ENCODE results near the gene SEMA3F. TPM values are rescaled to one million over a fixed set of nuclear protein-coding genes. Genes with fewer than 3 reads are reported as not detected.
A peak's percentile ranks its signal among the peaks of the same experiment; 100 is the strongest.

SEMA3F gene
- total and polyA plus RNA-seq, 3 experiments from 2014 or later, result not detected

- H3K27me3 ChIP-seq (ENCODE audit: insufficient read depth, low read length, poor library complexity, severe bottlenecking), result no peaks in the 10 kb centered on the region
- no peaks in the 10 kb centered on the region for H3K9me3 ChIP-seq (ENCODE audit: low read length)
- H3K4me3 Mint-ChIP-seq, result no peak overlapping the region
- ChIA-PET POLR2A (no interaction called here), CTCF (interaction anchor here (1.3 to 1.4 kb wide), 2 partner anchors 65 to 95 kb away, joined by 3 to 4 read pairs; no protein-coding TSS in a partner anchor)
- H3K36me3 ChIP-seq (ENCODE audit: insufficient read depth, low read length), result no peaks in the 10 kb centered on the region
- H3K36me3 Mint-ChIP-seq, result no peaks in the 10 kb centered on the region
- H3K4me1 ChIP-seq (ENCODE audit: insufficient read depth, low read length), result no peaks in the 10 kb centered on the region
- peak overlapping the region in 1 of 8 donors; percentile 74 for H3K27ac Mint-ChIP-seq
- no peak overlapping the region for H3K27ac ChIP-seq (ENCODE audit: low read depth, low read length)
- H3K4me3 ChIP-seq (ENCODE audit: low read length), result no peak overlapping the region
- peaks cover 3 to 5% of the 10 kb centered on the region in 2 donors for H3K27me3 Mint-ChIP-seq
- no peak for DNase-seq
- no peaks in the 10 kb centered on the region for H3K4me1 Mint-ChIP-seq
- H3K9me3 Mint-ChIP-seq, result no peaks in the 10 kb centered on the region
These were observed 26.9 kb downstream of the SEMA3F start for GRCh38 chr3:50181985-50182384.

GRCh38 chr3:50182533-50183099, 27.5 kb downstream of the SEMA3F start:
- H3K9me3 ChIP-seq (ENCODE audit: low read length), result no peaks in the 10 kb centered on the region
- H3K27ac ChIP-seq (ENCODE audit: low read depth, low read length), result no peak overlapping the region
- Mint-ChIP-seq H3K27me3 (peaks cover 3 to 5% of the 10 kb centered on the region in 2 donors), H3K9me3 (no peaks in the 10 kb centered on the region), H3K27ac (no peak overlapping the region), H3K36me3 (no peaks in the 10 kb centered on the region), H3K4me1 (no peaks in the 10 kb centered on the region), H3K4me3 (no peak overlapping the region)
- no peak overlapping the region for H3K4me3 ChIP-seq (ENCODE audit: low read length)
- ChIA-PET POLR2A (no interaction called here), CTCF (interaction anchor here (1.5 kb wide), 1 partner anchor 10 kb away, joined by 7 read pairs; no protein-coding TSS in a partner anchor)
- H3K27me3 ChIP-seq (ENCODE audit: insufficient read depth, low read length, poor library complexity, severe bottlenecking), result no peaks in the 10 kb centered on the region
- DNase-seq, result no peak
- H3K36me3 ChIP-seq (ENCODE audit: insufficient read depth, low read length), result no peaks in the 10 kb centered on the region
- no peaks in the 10 kb centered on the region for H3K4me1 ChIP-seq (ENCODE audit: insufficient read depth, low read length)

GRCh38 chr3:50183755-50184154, 28.6 kb downstream of the SEMA3F start:
- H3K36me3 ChIP-seq (ENCODE audit: insufficient read depth, low read length), result no peaks in the 10 kb centered on the region
- Mint-ChIP-seq H3K27ac (peak overlapping the region in 1 of 8 donors; percentile 81), H3K36me3 (no peaks in the 10 kb centered on the region), H3K9me3 (no peaks in the 10 kb centered on the region), H3K4me3 (no peak overlapping the region), H3K4me1 (no peaks in the 10 kb centered on the region), H3K27me3 (peaks cover 3 to 5% of the 10 kb centered on the region in 2 donors)
- H3K27me3 ChIP-seq (ENCODE audit: insufficient read depth, low read length, poor library complexity, severe bottlenecking), result no peaks in the 10 kb centered on the region
- no peak for DNase-seq
- H3K4me1 ChIP-seq (ENCODE audit: insufficient read depth, low read length), result no peaks in the 10 kb centered on the region
- ChIA-PET POLR2A (no interaction called here), CTCF (interaction anchor here (0.7 to 1.5 kb wide), 2 partner anchors 9 to 18 kb away, joined by 3 to 7 read pairs; no protein-coding TSS in a partner anchor)
- H3K4me3 ChIP-seq (ENCODE audit: low read length), result no peak overlapping the region
- H3K9me3 ChIP-seq (ENCODE audit: low read length), result no peaks in the 10 kb centered on the region
- no peak overlapping the region for H3K27ac ChIP-seq (ENCODE audit: low read depth, low read length)

- Histone ChIP-seq H3K27me3 (ENCODE audit: insufficient read depth, low read length, poor library complexity, severe bottlenecking) (no peaks in the 10 kb centered on the region), H3K27ac (ENCODE audit: low read depth, low read length) (no peak overlapping the region), H3K36me3 (ENCODE audit: insufficient read depth, low read length) (no peaks in the 10 kb centered on the region), H3K9me3 (ENCODE audit: low read length) (no peaks in the 10 kb centered on the region), H3K4me1 (ENCODE audit: insufficient read depth, low read length) (no peaks in the 10 kb centered on the region), H3K4me3 (ENCODE audit: low read length) (no peak overlapping the region)
- no peaks in the 10 kb centered on the region for H3K4me1 Mint-ChIP-seq
- H3K4me3 Mint-ChIP-seq, result no peak overlapping the region
- no peak overlapping the region for H3K27ac Mint-ChIP-seq
- DNase-seq, result peak in 1 of 5 donors; percentile 37
- H3K9me3 Mint-ChIP-seq, result no peaks in the 10 kb centered on the region
- no peaks in the 10 kb centered on the region for H3K36me3 Mint-ChIP-seq
- peaks cover 3 to 5% of the 10 kb centered on the region in 2 donors for H3K27me3 Mint-ChIP-seq
- CTCF ChIA-PET, result interaction anchor here (1.3 to 2.1 kb wide), 3 partner anchors 9 to 55 kb away, joined by 3 to 10 read pairs (median 7); no protein-coding TSS in a partner anchor
- POLR2A ChIA-PET, result no interaction called here
These were observed 29.3 kb downstream of the SEMA3F start for GRCh38 chr3:50184242-50184978.

GRCh38 chr3:50185230-50185629, 30.1 kb downstream of the SEMA3F start:
- Histone ChIP-seq H3K4me1 (ENCODE audit: insufficient read depth, low read length) (no peaks in the 10 kb centered on the region), H3K4me3 (ENCODE audit: low read length) (no peak overlapping the region), H3K9me3 (ENCODE audit: low read length) (no peaks in the 10 kb centered on the region), H3K27me3 (ENCODE audit: insufficient read depth, low read length, poor library complexity, severe bottlenecking) (no peaks in the 10 kb centered on the region), H3K27ac (ENCODE audit: low read depth, low read length) (no peak overlapping the region), H3K36me3 (ENCODE audit: insufficient read depth, low read length) (no peaks in the 10 kb centered on the region)
- DNase-seq, result no peak
- H3K27ac Mint-ChIP-seq, result no peak overlapping the region
- H3K36me3 Mint-ChIP-seq, result no peaks in the 10 kb centered on the region
- CTCF ChIA-PET, result interaction anchor here (1.3 to 2.1 kb wide), 2 partner anchors 9 to 56 kb away, joined by 3 to 10 read pairs; no protein-coding TSS in a partner anchor
- no peaks in the 10 kb centered on the region for H3K4me1 Mint-ChIP-seq
- POLR2A ChIA-PET, result no interaction called here
- no peaks in the 10 kb centered on the region for H3K9me3 Mint-ChIP-seq
- H3K27me3 Mint-ChIP-seq, result peaks cover 3 to 5% of the 10 kb centered on the region in 2 donors
- H3K4me3 Mint-ChIP-seq, result no peak overlapping the region

GRCh38 chr3:50186096-50186495, 31.0 kb downstream of the SEMA3F start:
- no peaks in the 10 kb centered on the region for H3K9me3 ChIP-seq (ENCODE audit: low read length)
- no peak overlapping the region for H3K27ac Mint-ChIP-seq
- H3K27me3 ChIP-seq (ENCODE audit: insufficient read depth, low read length, poor library complexity, severe bottlenecking), result no peaks in the 10 kb centered on the region
- H3K4me3 ChIP-seq (ENCODE audit: low read length), result no peak overlapping the region
- H3K4me1 ChIP-seq (ENCODE audit: insufficient read depth, low read length), result no peaks in the 10 kb centered on the region
- H3K9me3 Mint-ChIP-seq, result no peaks in the 10 kb centered on the region
- H3K36me3 Mint-ChIP-seq, result no peaks in the 10 kb centered on the region
- no peak overlapping the region for H3K27ac ChIP-seq (ENCODE audit: low read depth, low read length)
- DNase-seq, result no peak
- no peak overlapping the region for H3K4me3 Mint-ChIP-seq
- peaks cover 3 to 5% of the 10 kb centered on the region in 2 donors for H3K27me3 Mint-ChIP-seq
- POLR2A ChIA-PET, result no interaction called here
- no peaks in the 10 kb centered on the region for H3K4me1 Mint-ChIP-seq
- H3K36me3 ChIP-seq (ENCODE audit: insufficient read depth, low read length), result no peaks in the 10 kb centered on the region
- CTCF ChIA-PET, result interaction anchor here (2.1 kb wide), 1 partner anchor 8 kb away, joined by 10 read pairs; no protein-coding TSS in a partner anchor

GRCh38 chr3:50187750-50188149, 32.6 kb downstream of the SEMA3F start:
- H3K27ac ChIP-seq (ENCODE audit: low read depth, low read length), result no peak overlapping the region
- H3K36me3 ChIP-seq (ENCODE audit: insufficient read depth, low read length), result no peaks in the 10 kb centered on the region
- Mint-ChIP-seq H3K36me3 (no peaks in the 10 kb centered on the region), H3K27me3 (peaks cover 5 to 8% of the 10 kb centered on the region in 2 donors), H3K27ac (no peak overlapping the region), H3K4me3 (no peak overlapping the region), H3K4me1 (peaks cover 0 to 3% (median 2%) of the 10 kb centered on the region in 3 donors), H3K9me3 (no peaks in the 10 kb centered on the region)
- no peak for DNase-seq
- peaks cover under 1% of the 10 kb centered on the region for H3K4me1 ChIP-seq (ENCODE audit: insufficient read depth, low read length)
- CTCF ChIA-PET, result no interaction called here
- no peak overlapping the region for H3K4me3 ChIP-seq (ENCODE audit: low read length)
- H3K9me3 ChIP-seq (ENCODE audit: low read length), result no peaks in the 10 kb centered on the region
- POLR2A ChIA-PET, result no interaction called here
- peaks cover 8% of the 10 kb centered on the region for H3K27me3 ChIP-seq (ENCODE audit: insufficient read depth, low read length, poor library complexity, severe bottlenecking)

- peaks cover 4 to 8% of the 10 kb centered on the region in 2 donors for H3K27me3 Mint-ChIP-seq
- no peaks in the 10 kb centered on the region for H3K36me3 Mint-ChIP-seq
- no peaks in the 10 kb centered on the region for H3K9me3 Mint-ChIP-seq
- no peak overlapping the region for H3K27ac ChIP-seq (ENCODE audit: low read depth, low read length)
- no peaks in the 10 kb centered on the region for H3K9me3 ChIP-seq (ENCODE audit: low read length)
- POLR2A ChIA-PET, result interaction anchor here (1.1 kb wide), 1 partner anchor 33 kb away, joined by 4 read pairs; no protein-coding TSS in a partner anchor
- H3K4me3 ChIP-seq (ENCODE audit: low read length), result no peak overlapping the region
- no peak overlapping the region for H3K27ac Mint-ChIP-seq
- no peaks in the 10 kb centered on the region for H3K36me3 ChIP-seq (ENCODE audit: insufficient read depth, low read length)
- H3K4me1 Mint-ChIP-seq, result peaks cover 1 to 13% (median 2%) of the 10 kb centered on the region in 3 donors
- no peak for DNase-seq
- peaks cover 16% of the 10 kb centered on the region for H3K4me1 ChIP-seq (ENCODE audit: insufficient read depth, low read length)
- CTCF ChIA-PET, result interaction anchor here (1.1 to 1.5 kb wide), 2 partner anchors 38 to 83 kb away, joined by 3 to 5 read pairs; no protein-coding TSS in a partner anchor
- H3K27me3 ChIP-seq (ENCODE audit: insufficient read depth, low read length, poor library complexity, severe bottlenecking), result peaks cover 23% of the 10 kb centered on the region
- no peak overlapping the region for H3K4me3 Mint-ChIP-seq
These were observed 34.1 kb downstream of the SEMA3F start for GRCh38 chr3:50189274-50189673.
